ENCODE data around the gene RASSF5. TPM values are rescaled to one million over a fixed set of nuclear protein-coding genes. Genes with fewer than 3 reads are reported as not detected.

RASSF5 gene
- total and polyA plus RNA-seq, 9 of the 15 experiments (the other 6 are each of a cell fraction or from before 2014, with no cell fraction given) = 6.1 to 41.0 (median 25.2) TPM

DNA sequence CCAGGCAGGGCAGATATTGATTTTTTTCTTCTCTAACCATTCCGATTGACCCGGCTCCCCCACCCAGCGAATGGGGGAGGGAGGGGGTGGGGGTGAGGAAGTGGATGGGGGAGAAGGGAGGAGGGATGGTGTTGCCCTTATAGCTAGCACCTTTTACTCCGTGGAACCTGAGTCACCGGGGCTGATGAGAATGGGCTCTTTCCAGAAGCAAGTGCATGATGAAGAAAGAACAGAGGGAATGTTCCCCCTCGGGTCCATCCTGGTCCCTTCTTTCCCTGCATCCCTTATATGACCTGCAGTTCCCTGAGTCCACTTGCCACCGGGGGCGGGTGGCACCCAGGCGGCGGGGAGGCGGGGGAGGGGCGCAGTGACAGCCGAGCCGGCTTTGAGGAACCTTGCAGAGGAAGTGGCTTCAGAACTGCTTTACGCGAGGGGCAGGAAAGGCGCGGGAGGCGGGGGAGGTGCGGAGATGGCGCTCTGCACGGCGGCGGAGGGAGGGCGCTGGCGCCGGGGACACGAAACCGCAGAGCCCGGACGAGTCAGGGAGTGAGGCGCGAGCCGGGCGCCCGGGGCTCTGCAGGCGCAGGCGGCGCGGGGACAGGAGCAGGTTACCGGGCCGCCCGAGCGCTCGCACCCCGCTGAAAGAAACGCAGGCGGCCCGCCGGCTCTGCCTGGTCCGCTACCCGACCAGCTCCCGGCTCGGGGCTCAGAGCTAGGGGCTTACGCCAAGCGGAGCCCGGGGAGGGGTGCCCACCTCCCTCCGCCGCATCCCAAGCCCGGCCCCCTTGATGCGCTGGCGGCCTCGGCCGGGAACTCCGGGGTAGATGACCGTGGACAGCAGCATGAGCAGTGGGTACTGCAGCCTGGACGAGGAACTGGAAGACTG lies 49.7 kb downstream of the RASSF5 start (continued):
- TF ChIP-seq, protein P1, sequence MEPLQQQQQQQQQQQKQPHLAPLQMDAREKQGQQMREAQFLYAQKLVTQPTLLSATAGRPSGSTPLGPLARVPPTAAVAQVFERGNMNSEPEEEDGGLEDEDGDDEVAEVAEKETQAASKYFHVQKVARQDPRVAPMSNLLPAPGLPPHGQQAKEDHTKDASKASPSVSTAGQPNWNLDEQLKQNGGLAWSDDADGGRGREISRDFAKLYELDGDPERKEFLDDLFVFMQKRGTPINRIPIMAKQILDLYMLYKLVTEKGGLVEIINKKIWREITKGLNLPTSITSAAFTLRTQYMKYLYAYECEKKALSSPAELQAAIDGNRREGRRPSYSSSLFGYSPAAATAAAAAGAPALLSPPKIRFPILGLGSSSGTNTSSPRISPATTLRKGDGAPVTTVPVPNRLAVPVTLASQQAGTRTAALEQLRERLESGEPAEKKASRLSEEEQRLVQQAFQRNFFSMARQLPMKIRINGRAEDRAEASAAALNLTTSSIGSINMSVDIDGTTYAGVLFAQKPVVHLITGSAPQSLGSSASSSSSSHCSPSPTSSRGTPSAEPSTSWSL (CRISPR knock-in tag; IDR thresholded peaks at IDR 0.05; ENCODE audit: borderline replicate concordance) = 0 out of 2 replicates have a peak, but pooled peaks have one; percentile 9
- TF ChIP-seq ZNF76 (CRISPR knock-in tag; IDR thresholded peaks at IDR 0.05; ENCODE audit: borderline replicate concordance) = 0 out of 2 replicates have a peak, but pooled peaks have one; percentile 40
- TF ChIP-seq RUNX1 (IDR thresholded peaks at IDR 0.05; ENCODE audit: low read depth) = peak; percentile 53; the same call in 1 of the 2 replicates
- TF ChIP-seq GTF2E2 (tag; IDR thresholded peaks at IDR 0.05) = peak; percentile 67; the same call in 1 of the 2 replicates
- no peak for TF ChIP-seq ZNF174 (CRISPR knock-in tag; IDR thresholded peaks at IDR 0.05)
- TF ChIP-seq CTBP1 (IDR thresholded peaks at IDR 0.05; ENCODE audit: borderline replicate concordance) = peak; percentile 73
- TF ChIP-seq, protein P2, sequence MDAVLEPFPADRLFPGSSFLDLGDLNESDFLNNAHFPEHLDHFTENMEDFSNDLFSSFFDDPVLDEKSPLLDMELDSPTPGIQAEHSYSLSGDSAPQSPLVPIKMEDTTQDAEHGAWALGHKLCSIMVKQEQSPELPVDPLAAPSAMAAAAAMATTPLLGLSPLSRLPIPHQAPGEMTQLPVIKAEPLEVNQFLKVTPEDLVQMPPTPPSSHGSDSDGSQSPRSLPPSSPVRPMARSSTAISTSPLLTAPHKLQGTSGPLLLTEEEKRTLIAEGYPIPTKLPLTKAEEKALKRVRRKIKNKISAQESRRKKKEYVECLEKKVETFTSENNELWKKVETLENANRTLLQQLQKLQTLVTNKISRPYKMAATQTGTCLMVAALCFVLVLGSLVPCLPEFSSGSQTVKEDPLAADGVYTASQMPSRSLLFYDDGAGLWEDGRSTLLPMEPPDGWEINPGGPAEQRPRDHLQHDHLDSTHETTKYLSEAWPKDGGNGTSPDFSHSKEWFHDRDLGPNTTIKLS (IDR thresholded peaks at IDR 0.05; ENCODE audit: borderline replicate concordance, low read depth) = peak; percentile 45
- peak; percentile 60; the same call in 1 of the 2 replicates for TF ChIP-seq KAT7 (CRISPR knock-in tag; IDR thresholded peaks at IDR 0.05; ENCODE audit: borderline replicate concordance)
- TF ChIP-seq IRF2 (CRISPR knock-in tag; IDR thresholded peaks at IDR 0.05) = no peak
- TF ChIP-seq ERF (CRISPR knock-in tag; IDR thresholded peaks at IDR 0.05) = peak; percentile 91; the same call in 1 of the 2 replicates
- TF ChIP-seq, protein P3, sequence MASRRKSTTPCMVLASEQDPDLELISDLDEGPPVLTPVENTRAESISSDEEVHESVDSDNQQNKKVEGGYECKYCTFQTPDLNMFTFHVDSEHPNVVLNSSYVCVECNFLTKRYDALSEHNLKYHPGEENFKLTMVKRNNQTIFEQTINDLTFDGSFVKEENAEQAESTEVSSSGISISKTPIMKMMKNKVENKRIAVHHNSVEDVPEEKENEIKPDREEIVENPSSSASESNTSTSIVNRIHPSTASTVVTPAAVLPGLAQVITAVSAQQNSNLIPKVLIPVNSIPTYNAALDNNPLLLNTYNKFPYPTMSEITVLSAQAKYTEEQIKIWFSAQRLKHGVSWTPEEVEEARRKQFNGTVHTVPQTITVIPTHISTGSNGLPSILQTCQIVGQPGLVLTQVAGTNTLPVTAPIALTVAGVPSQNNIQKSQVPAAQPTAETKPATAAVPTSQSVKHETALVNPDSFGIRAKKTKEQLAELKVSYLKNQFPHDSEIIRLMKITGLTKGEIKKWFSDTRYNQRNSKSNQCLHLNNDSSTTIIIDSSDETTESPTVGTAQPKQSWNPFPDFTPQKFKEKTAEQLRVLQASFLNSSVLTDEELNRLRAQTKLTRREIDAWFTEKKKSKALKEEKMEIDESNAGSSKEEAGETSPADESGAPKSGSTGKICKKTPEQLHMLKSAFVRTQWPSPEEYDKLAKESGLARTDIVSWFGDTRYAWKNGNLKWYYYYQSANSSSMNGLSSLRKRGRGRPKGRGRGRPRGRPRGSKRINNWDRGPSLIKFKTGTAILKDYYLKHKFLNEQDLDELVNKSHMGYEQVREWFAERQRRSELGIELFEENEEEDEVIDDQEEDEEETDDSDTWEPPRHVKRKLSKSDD (conservative IDR thresholded peaks at IDR 0.05; ENCODE audit: low read length) = no peak
- TF ChIP-seq, protein P4, sequence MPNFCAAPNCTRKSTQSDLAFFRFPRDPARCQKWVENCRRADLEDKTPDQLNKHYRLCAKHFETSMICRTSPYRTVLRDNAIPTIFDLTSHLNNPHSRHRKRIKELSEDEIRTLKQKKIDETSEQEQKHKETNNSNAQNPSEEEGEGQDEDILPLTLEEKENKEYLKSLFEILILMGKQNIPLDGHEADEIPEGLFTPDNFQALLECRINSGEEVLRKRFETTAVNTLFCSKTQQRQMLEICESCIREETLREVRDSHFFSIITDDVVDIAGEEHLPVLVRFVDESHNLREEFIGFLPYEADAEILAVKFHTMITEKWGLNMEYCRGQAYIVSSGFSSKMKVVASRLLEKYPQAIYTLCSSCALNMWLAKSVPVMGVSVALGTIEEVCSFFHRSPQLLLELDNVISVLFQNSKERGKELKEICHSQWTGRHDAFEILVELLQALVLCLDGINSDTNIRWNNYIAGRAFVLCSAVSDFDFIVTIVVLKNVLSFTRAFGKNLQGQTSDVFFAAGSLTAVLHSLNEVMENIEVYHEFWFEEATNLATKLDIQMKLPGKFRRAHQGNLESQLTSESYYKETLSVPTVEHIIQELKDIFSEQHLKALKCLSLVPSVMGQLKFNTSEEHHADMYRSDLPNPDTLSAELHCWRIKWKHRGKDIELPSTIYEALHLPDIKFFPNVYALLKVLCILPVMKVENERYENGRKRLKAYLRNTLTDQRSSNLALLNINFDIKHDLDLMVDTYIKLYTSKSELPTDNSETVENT (CRISPR knock-in tag; IDR thresholded peaks at IDR 0.05) = peak; percentile 62
- no peak for TF ChIP-seq CREBBP (IDR thresholded peaks at IDR 0.05; ENCODE audit: low read depth, low read length)
- TF ChIP-seq PHF21A (IDR thresholded peaks at IDR 0.05; ENCODE audit: borderline replicate concordance, low read depth) = 0 out of 2 replicates have a peak, but pooled peaks have one; percentile 16
- peak in 1 of 2 experiments; percentile 77; a peak in 2 of 4 replicates for TF ChIP-seq RCOR1 (IDR thresholded peaks at IDR 0.05; ENCODE audit: borderline replicate concordance in 1 of 2, low read depth in 2 of 2, low read length in 2 of 2)
- peak; percentile 57 for TF ChIP-seq ETV1 (tag; conservative IDR thresholded peaks at IDR 0.05; ENCODE audit: low read depth)
- TF ChIP-seq RBFOX2 (IDR thresholded peaks at IDR 0.05; ENCODE audit: low read depth, low read length) = peak; percentile 87

All from K562 (cell line).